GM12872 (cell line): ENCODE data around the gene MEP1B.

Source experiments
- TF ChIP-seq, protein P1 (sequence below): IDR thresholded peaks from 3 replicates; pipeline ENCODE4 v1.5.1; 2011; ENCODE audit warnings: low read depth, mild to moderate bottlenecking, low read length, moderate library complexity; ENCODE audit not compliant: insufficient read depth

The MEP1B gene

DNA sequence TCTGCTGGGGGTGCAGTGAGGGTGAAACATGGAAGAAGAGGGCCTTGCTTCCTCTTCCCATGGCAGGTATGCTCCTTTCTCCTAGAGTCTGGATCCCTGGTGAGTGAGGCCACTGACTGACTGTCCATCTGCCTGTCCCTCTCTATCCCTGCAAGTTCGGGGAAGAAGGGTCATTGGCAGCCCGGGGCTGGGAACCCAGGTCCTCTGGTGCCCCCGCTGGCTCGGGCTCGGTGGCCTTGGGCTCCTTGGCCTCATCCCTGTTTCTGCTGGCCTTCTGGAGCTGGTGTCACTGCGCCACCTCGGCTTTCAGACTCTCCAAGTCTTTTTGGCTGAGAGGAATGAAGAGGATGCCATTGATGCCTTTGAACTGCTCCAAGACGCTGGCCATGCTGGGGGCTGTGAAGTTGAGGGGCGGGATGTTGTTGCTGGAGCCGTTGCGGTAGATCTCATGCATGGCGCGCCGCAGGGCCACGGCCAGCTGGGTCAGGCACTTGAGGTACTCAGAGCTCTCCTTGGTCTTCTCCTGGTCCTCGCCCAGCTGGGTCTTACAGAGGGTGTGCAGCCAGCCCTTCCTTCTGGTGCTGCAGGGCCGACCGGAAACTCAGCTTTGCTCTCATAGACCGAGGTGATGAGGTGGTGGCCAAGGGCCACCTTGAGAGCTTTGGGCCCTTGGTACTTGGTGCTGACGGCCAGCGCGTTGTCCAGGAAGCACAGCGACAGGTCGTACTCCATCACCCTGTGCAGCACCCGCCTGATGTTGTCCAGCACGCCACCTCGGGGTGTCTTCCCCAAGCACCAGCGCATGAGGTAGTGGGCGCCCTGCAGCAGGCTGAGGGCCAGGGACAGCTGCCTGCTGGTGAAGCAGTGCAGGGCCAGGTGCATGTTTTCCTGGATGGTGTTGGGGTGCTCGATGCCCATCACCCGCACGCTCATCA, 6.3 kb downstream of the MEP1B start:
- TF ChIP-seq, protein P1, sequence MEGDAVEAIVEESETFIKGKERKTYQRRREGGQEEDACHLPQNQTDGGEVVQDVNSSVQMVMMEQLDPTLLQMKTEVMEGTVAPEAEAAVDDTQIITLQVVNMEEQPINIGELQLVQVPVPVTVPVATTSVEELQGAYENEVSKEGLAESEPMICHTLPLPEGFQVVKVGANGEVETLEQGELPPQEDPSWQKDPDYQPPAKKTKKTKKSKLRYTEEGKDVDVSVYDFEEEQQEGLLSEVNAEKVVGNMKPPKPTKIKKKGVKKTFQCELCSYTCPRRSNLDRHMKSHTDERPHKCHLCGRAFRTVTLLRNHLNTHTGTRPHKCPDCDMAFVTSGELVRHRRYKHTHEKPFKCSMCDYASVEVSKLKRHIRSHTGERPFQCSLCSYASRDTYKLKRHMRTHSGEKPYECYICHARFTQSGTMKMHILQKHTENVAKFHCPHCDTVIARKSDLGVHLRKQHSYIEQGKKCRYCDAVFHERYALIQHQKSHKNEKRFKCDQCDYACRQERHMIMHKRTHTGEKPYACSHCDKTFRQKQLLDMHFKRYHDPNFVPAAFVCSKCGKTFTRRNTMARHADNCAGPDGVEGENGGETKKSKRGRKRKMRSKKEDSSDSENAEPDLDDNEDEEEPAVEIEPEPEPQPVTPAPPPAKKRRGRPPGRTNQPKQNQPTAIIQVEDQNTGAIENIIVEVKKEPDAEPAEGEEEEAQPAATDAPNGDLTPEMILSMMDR = no peak

DNA sequence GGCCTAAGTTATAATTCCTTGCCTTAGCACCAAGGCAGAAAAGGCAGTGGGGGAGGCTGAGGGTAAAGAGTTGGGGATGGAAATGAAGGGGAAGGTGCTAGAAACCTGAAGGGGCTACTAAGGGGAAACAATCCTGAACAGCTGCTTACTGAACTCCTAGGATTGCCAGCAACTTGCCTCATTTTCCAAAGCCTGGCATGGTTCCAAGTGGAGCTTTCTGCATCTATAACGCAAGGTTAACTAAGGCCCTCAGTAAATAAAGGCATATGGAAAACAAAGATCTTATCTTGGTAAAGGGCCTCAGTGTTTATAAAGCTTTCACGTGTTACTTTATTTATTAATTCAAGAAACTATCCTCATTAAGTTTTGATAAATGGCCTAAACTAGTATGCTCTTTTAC, 10.9 kb downstream of the MEP1B start:
- TF ChIP-seq, protein P1 = no peak

DNA sequence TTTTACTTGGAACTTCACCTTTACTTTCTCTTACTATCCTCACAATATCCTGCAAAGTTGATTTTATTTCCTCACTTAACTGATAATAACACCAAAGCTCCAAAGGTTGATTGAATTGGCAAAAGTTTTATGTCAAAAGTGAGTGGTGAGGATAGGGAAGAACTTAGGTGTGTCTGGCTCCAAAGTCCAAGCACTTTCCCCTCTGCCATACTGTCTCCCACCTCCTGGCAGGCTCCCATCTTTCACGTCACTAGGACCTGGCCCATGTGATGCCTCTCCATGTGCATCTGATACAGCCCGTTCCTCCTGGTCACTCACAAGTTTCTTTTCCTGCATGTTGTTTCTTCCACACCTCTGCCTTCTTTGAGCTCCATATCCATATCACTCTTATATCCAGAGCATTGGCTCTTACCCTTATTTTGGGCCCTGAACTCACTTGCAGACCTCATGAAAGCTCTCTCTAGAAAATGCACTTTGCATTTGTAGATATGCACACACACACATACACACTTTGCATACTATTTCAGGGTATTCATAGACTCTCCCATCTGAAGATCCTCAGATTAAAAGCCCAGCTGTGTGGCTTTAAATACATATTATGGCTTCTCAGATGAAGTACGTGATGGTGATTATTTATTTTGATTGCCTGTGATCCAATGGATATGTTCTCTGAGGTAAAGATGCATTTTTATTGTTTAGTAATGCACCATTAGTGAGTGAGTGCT, 12.3 kb downstream of the MEP1B start:
- TF ChIP-seq, protein P1 = no peak

DNA sequence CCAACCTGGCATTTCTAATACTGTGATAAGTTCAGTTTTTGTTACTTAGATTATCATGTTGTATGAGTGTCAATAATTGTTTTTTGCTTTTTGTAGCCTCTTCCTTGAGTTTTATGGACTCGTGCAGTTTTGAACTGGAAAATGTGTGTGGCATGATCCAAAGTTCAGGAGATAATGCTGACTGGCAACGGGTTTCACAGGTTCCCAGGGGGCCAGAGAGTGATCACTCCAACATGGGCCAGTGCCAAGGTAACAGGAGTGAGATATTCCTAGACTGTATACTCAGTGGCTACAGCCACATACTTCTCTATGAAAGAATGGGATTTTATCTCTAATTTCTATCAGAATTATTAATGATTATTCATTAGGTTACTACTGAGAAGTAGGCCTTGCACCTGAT, 18.2 kb downstream of the MEP1B start:
- TF ChIP-seq, protein P1 = no peak

DNA sequence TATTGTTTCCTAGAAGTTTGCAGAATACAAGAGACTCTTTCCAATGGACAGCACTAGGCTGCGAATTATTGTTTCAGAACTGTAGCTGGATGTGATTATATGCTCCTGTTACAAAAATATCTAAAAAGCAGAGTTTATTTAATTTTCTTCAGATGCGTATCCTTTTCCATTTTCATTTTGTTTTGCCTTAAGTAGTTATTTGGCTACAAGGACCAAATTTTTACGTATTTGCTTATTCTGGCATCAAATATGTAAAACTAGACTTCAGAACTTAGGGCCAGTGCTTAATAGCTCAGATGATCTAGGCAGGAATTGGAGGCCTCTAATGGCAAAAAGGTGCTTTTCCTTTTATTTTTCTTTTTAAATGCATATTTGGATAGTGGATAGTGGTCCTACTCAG, 18.7 kb downstream of the MEP1B start:
- TF ChIP-seq, protein P1 = no peak

DNA sequence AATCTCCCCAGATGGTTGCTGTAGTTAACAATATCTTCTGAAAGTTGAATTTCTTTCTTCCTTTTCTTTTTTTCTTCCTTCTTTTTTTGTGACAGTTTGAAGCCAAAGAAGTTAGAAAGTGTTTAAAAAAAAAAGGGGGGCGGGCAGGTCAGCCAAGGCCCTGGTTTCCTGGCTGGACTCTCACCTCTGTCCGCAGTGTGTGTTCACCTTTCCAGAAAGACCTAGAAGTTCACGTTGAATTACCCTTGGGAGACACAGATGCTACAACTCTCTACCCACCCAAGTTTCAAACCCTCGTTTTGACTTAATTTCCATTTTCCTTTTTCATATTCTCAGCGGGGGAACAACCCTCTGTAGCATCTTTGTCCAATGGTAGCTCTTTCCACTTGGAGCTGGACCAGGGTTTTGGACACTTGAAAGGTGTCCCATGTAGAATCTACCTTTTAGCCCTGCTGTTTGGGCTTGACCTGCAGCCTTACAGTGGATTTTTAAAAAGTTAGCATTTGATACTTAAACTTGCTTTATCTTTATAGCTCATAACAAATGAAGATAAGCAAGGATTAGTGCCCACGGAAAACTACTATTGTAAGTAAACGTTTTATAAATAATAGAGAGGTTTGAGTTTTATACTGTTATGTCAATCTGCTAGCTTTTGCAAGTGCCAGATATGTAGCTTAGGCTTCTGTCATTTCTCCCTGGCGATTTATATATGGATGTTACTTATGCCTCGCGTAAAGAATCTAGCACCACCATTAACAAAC, 20.0 kb downstream of the MEP1B start:
- TF ChIP-seq, protein P1 = no peak

DNA sequence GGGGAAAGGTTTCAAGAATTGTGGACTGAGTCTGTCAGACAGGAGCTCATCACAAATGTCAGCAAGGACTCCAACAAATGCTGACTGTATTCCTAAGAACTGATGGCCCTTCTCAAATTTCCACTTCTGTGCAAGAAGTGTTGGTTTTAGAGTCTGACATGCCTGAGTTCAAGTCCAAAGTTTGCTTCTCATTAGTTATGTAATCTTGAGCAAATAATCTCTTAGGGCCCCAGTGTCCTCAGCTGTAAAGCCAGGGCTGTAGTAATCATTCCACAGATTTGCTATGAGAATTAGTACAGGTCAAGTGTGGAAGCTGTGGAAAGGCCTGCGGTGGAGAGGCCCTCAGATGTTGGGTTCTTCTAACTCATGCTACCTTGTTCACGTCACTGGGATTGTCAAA, 23.9 kb downstream of the MEP1B start:
- TF ChIP-seq, protein P1 = no peak
